ENCODE data around the gene SLC16A3.

The SLC16A3 gene

GRCh38 chr17:82267575-82268379 lies 38.9 kb downstream of the SLC16A3 start (continued):
- TF ChIP-seq KLF17 (tag by site-specific recombination; IDR thresholded peaks at IDR 0.05) = peak; percentile 58
- TF ChIP-seq ZNF530 (tag by site-specific recombination; IDR thresholded peaks at IDR 0.05; ENCODE audit: low read depth) = no peak
- TF ChIP-seq ZNF350 (tag by site-specific recombination; IDR thresholded peaks at IDR 0.05) = no peak
- no peak for TF ChIP-seq ZNF585B (tag by site-specific recombination; IDR thresholded peaks at IDR 0.05)
- no peak for TF ChIP-seq ZNF341 (tag by site-specific recombination; IDR thresholded peaks at IDR 0.05; ENCODE audit: low read depth)
- no peak for TF ChIP-seq ZXDB (tag by site-specific recombination; IDR thresholded peaks at IDR 0.05)
- no peak for TF ChIP-seq ZNF549 (tag by site-specific recombination; IDR thresholded peaks at IDR 0.05)
- TF ChIP-seq ZBTB11 (tag by site-specific recombination; conservative IDR thresholded peaks at IDR 0.05; ENCODE audit: low read depth) = no peak
- TF ChIP-seq ZNF776 (tag by site-specific recombination; IDR thresholded peaks at IDR 0.05; ENCODE audit: borderline replicate concordance) = no peak
- TF ChIP-seq KLF7 (tag by site-specific recombination; IDR thresholded peaks at IDR 0.05; ENCODE audit: borderline replicate concordance) = no peak
- TF ChIP-seq ZNF654 (tag by site-specific recombination; IDR thresholded peaks at IDR 0.05; ENCODE audit: low read depth) = no peak
- TF ChIP-seq ZFHX2 (tag by site-specific recombination; conservative IDR thresholded peaks at IDR 0.05) = no peak
- no peak; the same call in 1 of the 2 replicates for TF ChIP-seq ZNF2 (tag by site-specific recombination; IDR thresholded peaks at IDR 0.05)
- TF ChIP-seq RBAK (tag by site-specific recombination; IDR thresholded peaks at IDR 0.05) = no peak
- no peak for TF ChIP-seq ZNF777 (tag by site-specific recombination; IDR thresholded peaks at IDR 0.05; ENCODE audit: borderline replicate concordance)
- no peak for TF ChIP-seq SCRT2 (tag by site-specific recombination; IDR thresholded peaks at IDR 0.05)
- no peak; the same call in 1 of the 2 replicates for TF ChIP-seq ZNF146 (tag by site-specific recombination; IDR thresholded peaks at IDR 0.05)
- TF ChIP-seq HIC1 (tag by site-specific recombination; IDR thresholded peaks at IDR 0.05) = peak; percentile 97
- TF ChIP-seq OSR2 (tag by site-specific recombination; IDR thresholded peaks at IDR 0.05) = no peak
- TF ChIP-seq ZNF600 (tag by site-specific recombination; IDR thresholded peaks at IDR 0.05) = peak; percentile 99
- no peak for TF ChIP-seq ZNF121 (tag by site-specific recombination; IDR thresholded peaks at IDR 0.05)
- no peak for TF ChIP-seq ZNF302 (tag by site-specific recombination; IDR thresholded peaks at IDR 0.05; ENCODE audit: low read depth)
- TF ChIP-seq ZNF510 (tag by site-specific recombination; IDR thresholded peaks at IDR 0.05; ENCODE audit: insufficient replicate concordance) = no peak
- no peak for TF ChIP-seq ZNF266 (tag by site-specific recombination; IDR thresholded peaks at IDR 0.05; ENCODE audit: low read depth)
- no peak for TF ChIP-seq ZNF555 (tag by site-specific recombination; conservative IDR thresholded peaks at IDR 0.05)
- TF ChIP-seq ZBTB17 (tag by site-specific recombination; IDR thresholded peaks at IDR 0.05) = peak; percentile 96
- no peak for TF ChIP-seq KLF10 (tag by site-specific recombination; IDR thresholded peaks at IDR 0.05)
- TF ChIP-seq ZNF626 (tag by site-specific recombination; IDR thresholded peaks at IDR 0.05) = no peak
- TF ChIP-seq CTCF (tag by site-specific recombination; IDR thresholded peaks at IDR 0.05) = peak; percentile 51; the same call in 1 of the 2 replicates
- TF ChIP-seq ZNF394 (tag by site-specific recombination; IDR thresholded peaks at IDR 0.05; ENCODE audit: borderline replicate concordance) = peak; percentile 90
- TF ChIP-seq KLF16 (tag by site-specific recombination; IDR thresholded peaks at IDR 0.05) = no peak
- TF ChIP-seq ZNF624 (tag by site-specific recombination; IDR thresholded peaks at IDR 0.05) = no peak

All from HEK293 (cell line).